ENCODE measurements around the gene SVEP1.

SVEP1 gene

GRCh38 chr9:110579034-110579861, at the start of gene SVEP1:
TSS of gene SVEP1 (minus strand) at chr9:110579741. CDS start at chr9:110579543, 198 bp downstream.
- DNase-seq (ENCODE audit: low read depth), result peak; percentile 68
- H3K4me3 ChIP-seq (ENCODE audit: control insufficient read depth, low read depth, low read length), result peak within 1 kb of the TSS; percentile 70
- TF ChIP-seq CTCF (conservative IDR thresholded peaks at IDR 0.05; ENCODE audit: control insufficient read depth, insufficient read depth, low read depth, low read length), result no peak

- TF ChIP-seq CTCF (conservative IDR thresholded peaks at IDR 0.05; ENCODE audit: control insufficient read depth, insufficient read depth, low read depth, low read length), result no peak
- H3K4me3 ChIP-seq (ENCODE audit: control insufficient read depth, low read depth, low read length), result no peak overlapping the region
- DNase-seq (ENCODE audit: low read depth), result peak; percentile 94
Measured at GRCh38 chr9:110626101-110626829, 46.7 kb upstream of the SVEP1 start.

GRCh38 chr9:110623462-110624025, 44.0 kb upstream of the SVEP1 start:
- peak; percentile 58 for TF ChIP-seq CTCF (conservative IDR thresholded peaks at IDR 0.05; ENCODE audit: control insufficient read depth, insufficient read depth, low read depth, low read length)
- DNase-seq (ENCODE audit: low read depth), result peak; percentile 72
- no peak overlapping the region for H3K4me3 ChIP-seq (ENCODE audit: control insufficient read depth, low read depth, low read length)

- H3K4me3 ChIP-seq (ENCODE audit: control insufficient read depth, low read depth, low read length), result no peak overlapping the region
- no peak for TF ChIP-seq CTCF (conservative IDR thresholded peaks at IDR 0.05; ENCODE audit: control insufficient read depth, insufficient read depth, low read depth, low read length)
- DNase-seq (ENCODE audit: low read depth), result no peak
Measured at GRCh38 chr9:110622368-110622767, 42.8 kb upstream of the SVEP1 start.

- H3K4me3 ChIP-seq (ENCODE audit: control insufficient read depth, low read depth, low read length), result no peak overlapping the region
- no peak for TF ChIP-seq CTCF (conservative IDR thresholded peaks at IDR 0.05; ENCODE audit: control insufficient read depth, insufficient read depth, low read depth, low read length)
- no peak for DNase-seq (ENCODE audit: low read depth)
Measured at GRCh38 chr9:110620726-110621125, 41.2 kb upstream of the SVEP1 start.

- no peak overlapping the region for H3K4me3 ChIP-seq (ENCODE audit: control insufficient read depth, low read depth, low read length)
- DNase-seq (ENCODE audit: low read depth), result peak; percentile 72
- no peak for TF ChIP-seq CTCF (conservative IDR thresholded peaks at IDR 0.05; ENCODE audit: control insufficient read depth, insufficient read depth, low read depth, low read length)
Measured at GRCh38 chr9:110619831-110620230, 40.3 kb upstream of the SVEP1 start.

Data from fibroblast of mammary gland (primary cell).